ENCODE measurements around the gene R3HDM4.
A peak's percentile ranks its signal among the peaks of the same experiment; 100 is the strongest.

Gene R3HDM4

GRCh38 chr19:876089-876488, 36.9 kb downstream of the R3HDM4 start:
- H3K4me3 ChIP-seq (replicated peaks; ENCODE audit: low read depth, low read length), result no peak overlapping the region
- TF ChIP-seq, protein P1, sequence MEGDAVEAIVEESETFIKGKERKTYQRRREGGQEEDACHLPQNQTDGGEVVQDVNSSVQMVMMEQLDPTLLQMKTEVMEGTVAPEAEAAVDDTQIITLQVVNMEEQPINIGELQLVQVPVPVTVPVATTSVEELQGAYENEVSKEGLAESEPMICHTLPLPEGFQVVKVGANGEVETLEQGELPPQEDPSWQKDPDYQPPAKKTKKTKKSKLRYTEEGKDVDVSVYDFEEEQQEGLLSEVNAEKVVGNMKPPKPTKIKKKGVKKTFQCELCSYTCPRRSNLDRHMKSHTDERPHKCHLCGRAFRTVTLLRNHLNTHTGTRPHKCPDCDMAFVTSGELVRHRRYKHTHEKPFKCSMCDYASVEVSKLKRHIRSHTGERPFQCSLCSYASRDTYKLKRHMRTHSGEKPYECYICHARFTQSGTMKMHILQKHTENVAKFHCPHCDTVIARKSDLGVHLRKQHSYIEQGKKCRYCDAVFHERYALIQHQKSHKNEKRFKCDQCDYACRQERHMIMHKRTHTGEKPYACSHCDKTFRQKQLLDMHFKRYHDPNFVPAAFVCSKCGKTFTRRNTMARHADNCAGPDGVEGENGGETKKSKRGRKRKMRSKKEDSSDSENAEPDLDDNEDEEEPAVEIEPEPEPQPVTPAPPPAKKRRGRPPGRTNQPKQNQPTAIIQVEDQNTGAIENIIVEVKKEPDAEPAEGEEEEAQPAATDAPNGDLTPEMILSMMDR (IDR thresholded peaks at IDR 0.05; ENCODE audit: low read length, missing control alignments), result no peak
- no peak for DNase-seq (ENCODE audit: low read depth)

DNA sequence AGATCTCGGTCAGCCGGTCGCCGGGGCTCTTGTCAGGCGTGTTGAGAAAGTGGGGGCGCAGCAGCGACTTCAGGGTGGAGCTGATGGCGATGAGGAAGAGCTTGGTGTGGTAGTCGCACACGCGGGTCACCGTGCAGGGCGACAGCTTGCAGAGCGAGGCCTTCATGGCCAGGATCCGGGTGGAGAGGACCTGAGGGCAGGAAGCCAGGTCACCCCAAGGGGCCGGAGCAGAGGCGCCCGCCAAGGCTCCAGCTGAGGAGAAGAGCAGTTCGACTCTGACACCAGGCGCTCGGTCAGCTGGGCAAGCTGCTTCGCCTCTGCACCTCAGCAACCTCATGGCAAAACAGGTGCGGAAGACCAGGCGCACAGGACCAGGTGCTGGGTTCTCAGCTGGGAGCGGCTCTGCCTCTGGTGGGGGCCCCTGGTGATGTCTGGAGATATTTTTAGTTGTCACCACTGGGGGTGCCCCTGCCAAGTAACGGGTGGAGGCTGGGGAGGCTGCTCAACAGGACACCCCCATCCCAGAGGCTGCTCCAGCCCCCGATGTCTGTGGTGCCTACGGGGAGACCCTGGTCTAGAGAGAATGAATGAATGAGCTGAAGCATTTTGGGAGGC, 37.6 kb downstream of the R3HDM4 start:
- TF ChIP-seq, protein P1 (IDR thresholded peaks at IDR 0.05; ENCODE audit: low read length, missing control alignments), result no peak
- no peak for DNase-seq (ENCODE audit: low read depth)
- no peak overlapping the region for H3K4me3 ChIP-seq (replicated peaks; ENCODE audit: low read depth, low read length)

DNA sequence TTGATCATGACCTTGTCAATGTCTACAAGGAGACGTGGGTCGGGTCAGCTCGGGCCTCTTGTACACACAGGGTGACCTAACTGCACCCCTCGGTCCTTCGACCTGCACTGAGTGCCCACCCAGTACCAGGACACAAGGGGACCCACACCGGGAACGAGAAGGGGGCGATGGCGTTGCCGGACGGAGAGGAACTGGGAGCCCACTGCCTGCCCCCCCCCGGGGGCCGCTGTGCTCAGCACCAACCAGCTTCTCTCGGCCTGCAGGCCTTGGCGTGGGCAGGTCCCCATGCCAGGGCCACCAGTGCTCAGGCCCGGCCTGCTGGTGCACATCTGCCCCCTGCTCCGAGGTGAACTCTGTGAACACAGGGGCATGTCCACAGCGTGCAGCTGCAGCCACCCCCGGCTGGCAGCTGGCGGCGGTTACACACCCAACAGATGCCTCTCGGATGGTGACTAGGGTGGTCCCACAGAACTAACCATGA, 39.4 kb downstream of the R3HDM4 start:
- H3K4me3 ChIP-seq (replicated peaks; ENCODE audit: low read depth, low read length), result no peak overlapping the region
- TF ChIP-seq, protein P1 (IDR thresholded peaks at IDR 0.05; ENCODE audit: low read length, missing control alignments), result no peak
- DNase-seq (ENCODE audit: low read depth), result no peak

GRCh38 chr19:873084-873483, 39.9 kb downstream of the R3HDM4 start:
- H3K4me3 ChIP-seq (replicated peaks; ENCODE audit: low read depth, low read length), result no peak overlapping the region
- peak; percentile 26 for DNase-seq (ENCODE audit: low read depth)
- TF ChIP-seq, protein P1 (IDR thresholded peaks at IDR 0.05; ENCODE audit: low read length, missing control alignments), result no peak

GRCh38 chr19:872266-872951, 40.6 kb downstream of the R3HDM4 start:
- DNase-seq (ENCODE audit: low read depth), result peak; percentile 33
- H3K4me3 ChIP-seq (replicated peaks; ENCODE audit: low read depth, low read length), result no peak overlapping the region
- TF ChIP-seq, protein P1 (IDR thresholded peaks at IDR 0.05; ENCODE audit: low read length, missing control alignments), result no peak

DNA sequence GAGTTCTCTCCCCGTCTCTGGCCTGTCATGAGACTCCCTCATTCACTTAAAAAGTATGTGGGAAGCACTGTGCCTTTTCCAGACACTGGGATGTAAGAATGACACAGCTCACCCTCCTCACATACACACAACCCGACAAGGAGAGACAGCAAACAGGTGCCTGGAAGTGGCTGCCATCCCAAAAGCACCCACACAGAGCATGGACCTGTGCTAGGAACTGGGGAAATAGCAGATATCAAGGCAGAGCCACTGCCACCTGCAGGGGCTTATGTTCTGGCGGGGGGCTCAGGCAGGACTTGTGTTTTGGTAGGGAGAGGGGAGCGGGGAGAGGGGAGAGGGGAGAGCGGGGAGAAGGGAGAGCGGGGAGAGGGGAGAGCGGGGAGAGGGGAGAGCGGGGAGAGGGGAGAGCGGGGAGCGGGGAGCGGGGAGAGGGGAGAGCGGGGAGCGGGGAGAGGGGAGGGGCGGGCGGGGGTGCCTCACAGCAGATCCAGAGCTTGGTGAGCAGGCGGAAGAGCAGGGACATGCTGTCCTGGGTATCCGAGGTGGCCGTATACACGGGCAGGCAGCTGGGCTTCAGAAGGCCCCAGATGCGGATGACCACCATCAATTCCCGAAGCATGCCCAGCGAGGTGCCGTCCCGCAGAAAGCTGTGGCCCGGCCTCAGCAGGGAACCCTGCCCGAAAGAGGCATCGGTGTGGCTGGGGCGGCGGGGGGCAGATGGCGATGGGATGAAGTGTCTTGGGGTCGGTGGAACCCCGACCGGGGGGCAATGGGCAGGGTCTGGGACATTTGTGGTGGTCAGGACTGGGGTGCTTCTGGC, 41.4 kb downstream of the R3HDM4 start:
- DNase-seq (ENCODE audit: low read depth), result no peak
- H3K4me3 ChIP-seq (replicated peaks; ENCODE audit: low read depth, low read length), result no peak overlapping the region
- TF ChIP-seq, protein P1 (IDR thresholded peaks at IDR 0.05; ENCODE audit: low read length, missing control alignments), result no peak

Data from fibroblast of pulmonary artery (primary cell).